Measurements from ENCODE around the gene HCAR3.

The HCAR3 gene

DNA sequence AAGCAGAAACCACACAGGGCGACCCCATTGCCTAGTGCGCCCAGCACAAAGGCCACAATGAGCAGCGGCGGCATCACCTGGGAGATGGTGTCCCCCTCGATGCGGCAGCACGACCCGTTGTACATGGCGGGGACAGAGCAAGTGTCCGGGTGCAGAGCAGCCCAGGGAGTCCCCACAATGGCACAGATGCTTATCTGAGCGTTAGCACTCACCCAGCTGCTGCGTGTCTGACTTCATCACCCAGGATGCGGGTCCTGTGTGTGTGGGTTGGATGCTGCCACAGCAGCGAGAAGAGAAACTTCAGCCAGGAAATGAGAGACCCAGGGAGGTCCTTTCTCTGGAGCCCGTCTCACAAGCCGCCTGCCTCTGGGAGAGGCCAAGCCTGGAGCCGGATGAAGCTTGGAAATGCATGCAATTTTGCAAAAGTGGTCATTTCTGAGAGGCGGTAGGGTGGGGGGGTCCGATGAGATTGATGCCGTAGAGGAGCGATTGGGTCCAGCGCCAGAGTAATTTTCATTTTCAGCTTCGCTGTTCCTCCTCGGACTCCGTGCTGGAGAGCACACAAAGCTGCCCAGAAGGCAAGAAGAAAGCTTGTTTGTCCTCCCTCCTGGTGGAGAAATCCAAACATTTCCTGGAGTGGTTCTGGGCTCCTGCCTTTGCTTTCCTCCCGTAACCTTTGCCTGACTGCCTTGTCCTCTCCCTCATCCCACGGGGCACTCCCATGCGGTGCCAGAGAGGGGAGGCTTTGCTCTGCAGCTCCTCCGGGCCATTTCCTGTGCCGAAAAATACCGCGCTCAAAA lies 13.8 kb upstream of the HCAR3 start, which contains the start of gene HCAR1:
TSS of gene HCAR1 (minus strand) at position 630 of the 800 bp plus-strand sequence. CDS start at position 125, 505 bp downstream.
- TF ChIP-seq, protein P1, sequence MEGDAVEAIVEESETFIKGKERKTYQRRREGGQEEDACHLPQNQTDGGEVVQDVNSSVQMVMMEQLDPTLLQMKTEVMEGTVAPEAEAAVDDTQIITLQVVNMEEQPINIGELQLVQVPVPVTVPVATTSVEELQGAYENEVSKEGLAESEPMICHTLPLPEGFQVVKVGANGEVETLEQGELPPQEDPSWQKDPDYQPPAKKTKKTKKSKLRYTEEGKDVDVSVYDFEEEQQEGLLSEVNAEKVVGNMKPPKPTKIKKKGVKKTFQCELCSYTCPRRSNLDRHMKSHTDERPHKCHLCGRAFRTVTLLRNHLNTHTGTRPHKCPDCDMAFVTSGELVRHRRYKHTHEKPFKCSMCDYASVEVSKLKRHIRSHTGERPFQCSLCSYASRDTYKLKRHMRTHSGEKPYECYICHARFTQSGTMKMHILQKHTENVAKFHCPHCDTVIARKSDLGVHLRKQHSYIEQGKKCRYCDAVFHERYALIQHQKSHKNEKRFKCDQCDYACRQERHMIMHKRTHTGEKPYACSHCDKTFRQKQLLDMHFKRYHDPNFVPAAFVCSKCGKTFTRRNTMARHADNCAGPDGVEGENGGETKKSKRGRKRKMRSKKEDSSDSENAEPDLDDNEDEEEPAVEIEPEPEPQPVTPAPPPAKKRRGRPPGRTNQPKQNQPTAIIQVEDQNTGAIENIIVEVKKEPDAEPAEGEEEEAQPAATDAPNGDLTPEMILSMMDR (IDR thresholded peaks at IDR 0.05; ENCODE audit: low read depth, low read length), result no peak
- no peak within 1 kb of the TSS for H3K4me3 ChIP-seq (ENCODE audit: low read depth, low read length)

DNA sequence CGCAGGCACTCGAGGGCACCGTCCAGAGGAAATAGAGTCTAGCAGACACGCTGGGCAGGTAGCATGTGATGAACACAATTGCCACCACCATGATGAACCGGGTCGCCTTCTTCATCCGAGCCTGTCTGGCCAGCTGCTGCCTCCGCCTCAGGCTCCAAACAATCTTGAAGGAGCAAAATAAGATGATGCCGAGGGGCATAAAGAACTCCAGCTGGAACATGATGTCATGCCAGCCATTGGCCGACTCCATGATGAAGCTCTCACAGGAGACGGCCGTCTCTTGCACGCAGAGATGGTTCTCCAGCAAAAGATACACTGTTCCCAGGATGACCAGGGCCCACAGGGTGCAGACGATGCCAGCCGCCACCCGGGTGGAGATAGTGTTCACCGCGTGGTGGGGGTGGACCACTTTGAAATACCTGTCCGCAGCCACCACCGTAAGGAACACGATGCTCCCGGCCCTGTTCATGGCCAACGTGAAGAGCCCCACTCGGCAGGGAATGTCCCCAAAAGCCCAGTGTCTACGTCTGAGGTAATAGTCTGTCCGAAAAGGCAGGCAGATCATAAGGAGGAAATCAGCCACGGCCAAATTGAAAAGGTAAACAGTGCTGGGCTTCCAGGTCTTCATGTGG lies 13.1 kb upstream of the HCAR3 start:
- TF ChIP-seq, protein P1 (IDR thresholded peaks at IDR 0.05; ENCODE audit: low read depth, low read length), result no peak

DNA sequence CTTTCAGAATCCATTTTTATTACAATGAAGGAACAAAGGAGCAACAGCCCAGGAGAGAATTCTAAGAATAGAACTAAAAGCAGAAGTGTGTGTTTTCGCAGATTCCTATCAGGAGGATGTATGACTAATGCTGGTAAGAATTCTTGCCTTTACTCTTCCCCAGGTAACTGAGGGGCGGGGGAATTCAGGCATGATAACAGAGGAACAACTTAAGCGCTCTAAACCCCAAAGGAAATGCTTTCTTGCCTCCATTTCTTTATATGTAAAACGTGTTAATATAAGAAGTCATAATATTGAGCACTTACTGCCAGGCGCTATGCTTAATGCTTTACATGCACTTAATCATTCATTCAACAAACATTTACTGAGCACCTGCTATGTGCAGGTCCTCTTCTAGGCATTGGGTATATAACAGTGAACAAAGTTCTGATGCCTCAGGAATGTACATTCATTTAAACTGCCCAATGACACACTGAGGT lies 9.5 kb upstream of the HCAR3 start:
- no peak overlapping the region for H3K4me3 ChIP-seq (ENCODE audit: low read depth, low read length)
- TF ChIP-seq, protein P1 (IDR thresholded peaks at IDR 0.05; ENCODE audit: low read depth, low read length), result no peak

More for the DNA sequence above, 13.1 kb upstream of the HCAR3 start:
- no peak overlapping the region for H3K4me3 ChIP-seq (ENCODE audit: low read depth, low read length)

DNA sequence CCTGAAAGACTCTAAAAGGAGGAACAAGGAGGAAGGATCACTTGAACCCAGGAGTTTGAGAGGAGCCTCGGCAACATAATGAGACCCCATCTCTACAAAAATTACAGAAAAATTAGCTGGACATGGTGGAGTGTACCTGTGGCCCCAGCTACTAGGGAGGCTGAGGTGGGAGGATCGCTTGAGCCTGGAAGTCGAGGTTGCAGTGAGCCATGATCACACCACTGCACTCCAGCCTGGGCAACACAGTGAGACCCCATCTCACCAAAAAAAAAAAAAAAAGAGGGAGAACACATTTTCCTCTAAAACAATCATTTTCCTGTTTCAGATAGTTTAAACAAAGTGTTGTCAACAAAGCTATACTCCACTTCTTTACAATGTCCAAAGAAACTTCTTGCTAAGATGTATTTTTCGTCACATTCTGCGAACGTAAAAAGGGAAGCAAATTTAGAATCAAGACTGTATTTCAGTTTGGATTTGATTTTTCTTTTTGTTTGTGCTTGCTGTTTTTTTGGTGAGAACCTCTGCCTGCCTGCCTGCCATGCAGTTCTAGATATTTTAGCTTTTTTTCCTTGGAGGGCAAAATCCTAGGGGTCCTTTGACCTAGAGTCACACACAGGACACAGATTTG lies 9.0 kb upstream of the HCAR3 start:
- TF ChIP-seq, protein P1 (IDR thresholded peaks at IDR 0.05; ENCODE audit: low read depth, low read length), result no peak
- no peak overlapping the region for H3K4me3 ChIP-seq (ENCODE audit: low read depth, low read length)

DNA sequence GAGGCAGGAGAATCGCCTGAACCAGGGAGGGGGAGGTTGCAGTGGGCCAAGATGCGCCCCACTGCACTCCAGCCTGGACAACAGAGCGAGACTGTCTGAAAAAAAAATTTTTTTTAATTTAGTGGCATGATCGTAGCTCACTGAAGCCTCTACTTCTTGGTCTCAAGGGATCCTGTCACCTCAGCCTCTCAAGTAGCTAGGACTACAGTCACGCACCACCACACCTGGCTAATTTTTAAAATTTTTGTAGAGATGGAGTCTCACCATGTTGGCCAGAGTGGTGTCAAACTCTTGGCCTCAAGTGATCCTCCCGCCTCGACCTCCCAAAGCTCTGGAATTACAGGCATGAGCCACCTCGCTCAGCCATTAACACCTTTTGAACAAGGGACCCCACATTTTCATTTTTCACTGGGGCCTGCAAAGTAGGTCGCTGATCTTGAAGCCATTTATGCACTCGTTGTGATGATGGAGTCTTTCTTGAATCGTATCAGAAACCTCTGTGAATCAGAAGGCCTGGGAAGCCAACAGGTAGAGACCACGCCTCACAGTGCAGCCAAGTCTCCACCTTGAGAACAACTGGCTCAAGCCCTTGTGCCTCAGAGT lies 8.1 kb upstream of the HCAR3 start:
- H3K4me3 ChIP-seq (ENCODE audit: low read depth, low read length), result no peak overlapping the region
- TF ChIP-seq, protein P1 (IDR thresholded peaks at IDR 0.05; ENCODE audit: low read depth, low read length), result no peak

DNA sequence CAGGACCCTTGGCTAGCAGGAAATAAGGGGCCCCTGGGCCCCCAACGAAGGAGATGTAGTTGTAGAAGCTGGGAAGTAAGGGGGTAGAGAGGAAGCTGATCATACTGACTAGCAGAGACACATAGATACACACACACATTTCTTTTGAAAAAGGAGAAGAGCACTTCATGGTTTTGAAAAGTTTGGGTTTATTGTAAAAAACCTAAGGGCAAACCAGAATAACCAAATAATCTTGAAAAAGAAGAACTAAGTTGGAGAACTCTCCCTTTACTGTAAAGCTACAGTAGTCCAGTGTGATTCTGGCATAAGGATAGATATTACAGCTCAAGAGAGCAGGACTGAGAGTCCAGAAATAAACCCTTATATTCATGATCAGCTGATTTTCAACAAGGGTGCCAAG lies 5.8 kb upstream of the HCAR3 start:
- TF ChIP-seq, protein P1 (IDR thresholded peaks at IDR 0.05; ENCODE audit: low read depth, low read length), result no peak
- no peak overlapping the region for H3K4me3 ChIP-seq (ENCODE audit: low read depth, low read length)
